Measurements from ENCODE around the gene TPPP2.
"Not testable (repeated sequence)": the region's sequence is repeated elsewhere in the genome, so short reads cannot be mapped to it uniquely, and the experiment has no call there.

Gene TPPP2

DNA sequence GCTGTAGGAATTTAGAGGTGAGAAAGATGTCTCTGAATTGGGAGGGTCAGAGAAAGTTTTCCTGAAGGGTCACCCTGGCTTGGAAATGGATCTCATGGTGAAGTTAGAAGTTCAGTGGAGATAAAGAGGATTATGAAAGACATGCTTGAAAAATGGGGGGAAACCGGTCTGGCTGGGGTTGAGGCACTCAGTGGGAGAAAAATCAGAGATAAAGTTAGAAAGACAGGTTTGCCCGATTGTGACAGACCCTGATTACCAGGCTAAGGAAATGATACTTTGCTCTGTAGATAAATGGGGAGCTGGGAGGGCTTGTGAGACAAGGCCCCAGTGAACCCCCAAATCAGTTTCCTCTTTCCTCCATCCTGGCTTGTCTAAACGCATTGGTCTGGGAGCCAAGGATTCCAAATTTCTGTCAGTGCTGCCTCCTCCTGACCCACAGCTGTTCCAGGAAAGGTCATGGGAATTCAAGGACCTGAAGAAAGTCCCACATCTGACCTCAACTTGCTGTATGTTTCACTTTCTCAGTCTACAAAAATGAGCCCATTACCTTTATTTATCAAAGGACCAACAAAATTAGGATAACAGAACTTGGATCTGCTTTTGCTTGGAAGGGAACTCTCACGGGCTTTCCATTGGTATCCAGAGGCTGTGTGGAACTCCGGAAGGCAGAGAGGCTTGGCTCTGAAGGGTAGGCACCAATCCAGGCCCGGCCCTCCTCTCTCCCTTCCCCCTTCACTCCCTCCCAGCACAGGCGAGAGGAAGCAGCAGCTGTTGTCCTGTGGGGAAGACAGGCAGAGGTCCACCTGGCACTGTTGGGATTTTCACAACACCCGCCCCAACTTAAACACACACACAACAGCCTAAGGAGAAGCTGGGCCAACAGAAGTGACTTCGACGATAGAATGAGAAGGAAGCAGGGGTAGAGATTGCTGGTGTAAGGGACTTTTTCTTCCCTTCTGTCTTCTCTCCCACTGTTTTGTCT lies 8.7 kb downstream of the TPPP2 start:
- no CpG with 5 or more reads among the region's 10 CpGs for WGBS (ENCODE audit: extremely low coverage, insufficient coverage, insufficient read length)
- no peak overlapping the region for H2BK5ac ChIP-seq (ENCODE audit: low read depth, low read length, poor library complexity)
- no peak overlapping the region for H3K23ac ChIP-seq (ENCODE audit: low read length)
- H3K9me3 ChIP-seq (ENCODE audit: insufficient read depth, low read depth, low read length) = no peaks in the 10 kb centered on the region
- no peak overlapping the region for H3K14ac ChIP-seq (ENCODE audit: low read length)
- no peak overlapping the region for H2AFZ ChIP-seq (ENCODE audit: insufficient read depth, low read length, poor library complexity)
- H3K79me2 ChIP-seq (ENCODE audit: control insufficient read depth, insufficient read depth, low read length, poor library complexity) = no peaks in the 10 kb centered on the region
- H3K27me3 ChIP-seq (ENCODE audit: insufficient read depth, low read length) = no peaks in the 10 kb centered on the region
- H3K4me2 ChIP-seq (ENCODE audit: low read length) = no peak overlapping the region
- no peak overlapping the region for H4K91ac ChIP-seq (ENCODE audit: low read depth, low read length)
- H3K4me3 ChIP-seq (ENCODE audit: low read depth, low read length) = no peak overlapping the region
- DNase-seq = peak; percentile 34 to 77
- H2BK120ac ChIP-seq (ENCODE audit: insufficient read depth, low read length, poor library complexity) = no peak overlapping the region
- H3K36me3 ChIP-seq (ENCODE audit: control insufficient read depth in 1 of 2, insufficient read depth in 2 of 2, low read length in 2 of 2) = no peaks in the 10 kb centered on the region
- H3K18ac ChIP-seq (ENCODE audit: low read length) = no peak overlapping the region
- peaks cover 13 to 16% of the 10 kb centered on the region in 2 experiments for H3K4me1 ChIP-seq (ENCODE audit: control insufficient read depth in 1 of 2, insufficient read depth in 2 of 2, low read length in 2 of 2)
- H3K9ac ChIP-seq (ENCODE audit: low read length) = no peak overlapping the region
- H2AK5ac ChIP-seq (ENCODE audit: low read length) = no peak overlapping the region
- no peak overlapping the region for H3K27ac ChIP-seq (ENCODE audit: low read depth, low read length)
- no peak overlapping the region for H3K4ac ChIP-seq (ENCODE audit: low read depth, low read length)
- H4K12ac ChIP-seq (ENCODE audit: low read depth, low read length) = no peak overlapping the region
- H2BK12ac ChIP-seq (ENCODE audit: low read length) = no peak overlapping the region
- peaks cover 4% of the 10 kb centered on the region for H3K79me1 ChIP-seq (ENCODE audit: low read length)
- H4K8ac ChIP-seq (ENCODE audit: low read depth, low read length) = peak overlapping the region; percentile 7

DNA sequence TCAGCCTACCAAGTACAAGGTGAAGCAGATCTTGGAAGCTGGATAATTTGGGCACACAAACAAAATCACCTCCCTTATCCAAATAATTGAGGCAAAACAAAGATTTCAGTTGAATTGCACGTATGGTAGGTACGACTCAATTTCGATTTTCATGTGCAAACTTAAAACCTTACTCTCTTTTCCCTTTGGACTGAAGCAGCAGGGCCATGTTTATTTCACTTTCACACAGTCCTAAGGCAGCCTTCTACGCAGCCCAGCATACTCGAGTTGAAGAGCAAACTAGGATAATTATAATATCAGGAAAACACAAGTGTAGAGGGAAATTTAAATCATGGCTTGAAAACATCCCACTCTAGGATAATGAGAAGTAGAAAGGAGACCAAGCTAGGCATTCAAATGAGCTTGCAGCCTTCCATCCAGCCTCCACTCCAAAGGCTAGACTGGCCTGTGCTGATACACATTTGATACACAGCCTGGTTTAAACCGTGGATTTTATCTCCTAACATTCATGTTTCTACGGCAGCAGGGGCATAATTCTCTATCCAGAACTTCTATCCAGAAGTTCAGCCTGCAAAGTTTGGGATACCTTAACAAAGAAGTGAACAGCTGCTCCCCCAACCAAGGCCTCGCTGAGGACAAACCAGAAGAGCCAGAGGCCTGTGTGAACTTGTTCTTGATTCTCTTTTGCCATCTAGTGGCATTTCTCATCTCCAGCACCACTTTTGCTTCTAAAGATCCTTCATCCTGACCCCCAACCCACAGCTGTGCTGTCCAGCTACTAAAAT lies 9.8 kb downstream of the TPPP2 start:
- Histone ChIP-seq H3K18ac (ENCODE audit: low read length) (no peak overlapping the region), H3K4me3 (ENCODE audit: low read depth, low read length) (no peak overlapping the region), H2AFZ (ENCODE audit: insufficient read depth, low read length, poor library complexity) (no peak overlapping the region), H3K23ac (ENCODE audit: low read length) (no peak overlapping the region), H3K4me1 (ENCODE audit: control insufficient read depth in 1 of 2, insufficient read depth in 2 of 2, low read length in 2 of 2) (peaks cover 18 to 25% of the 10 kb centered on the region in 2 experiments), H3K14ac (ENCODE audit: low read length) (no peak overlapping the region), H3K9me3 (ENCODE audit: insufficient read depth, low read depth, low read length) (no peaks in the 10 kb centered on the region), H2AK5ac (ENCODE audit: low read length) (no peak overlapping the region), H2BK120ac (ENCODE audit: insufficient read depth, low read length, poor library complexity) (no peak overlapping the region), H3K27me3 (ENCODE audit: insufficient read depth, low read length) (no peaks in the 10 kb centered on the region), H4K8ac (ENCODE audit: low read depth, low read length) (no peak overlapping the region), H3K36me3 (ENCODE audit: control insufficient read depth in 1 of 2, insufficient read depth in 2 of 2, low read length in 2 of 2) (no peaks in the 10 kb centered on the region), H3K27ac (ENCODE audit: low read depth, low read length) (no peak overlapping the region), H4K12ac (ENCODE audit: low read depth, low read length) (no peak overlapping the region), H3K79me2 (ENCODE audit: control insufficient read depth, insufficient read depth, low read length, poor library complexity) (no peaks in the 10 kb centered on the region), H4K91ac (ENCODE audit: low read depth, low read length) (no peak overlapping the region), H3K9ac (ENCODE audit: low read length) (no peak overlapping the region), H2BK5ac (ENCODE audit: low read depth, low read length, poor library complexity) (no peak overlapping the region), H3K4ac (ENCODE audit: low read depth, low read length) (no peak overlapping the region), H3K4me2 (ENCODE audit: low read length) (no peak overlapping the region), H3K79me1 (ENCODE audit: low read length) (peaks cover 4% of the 10 kb centered on the region), H2BK12ac (ENCODE audit: low read length) (no peak overlapping the region)
- no CpG with 5 or more reads among the region's 8 CpGs for WGBS (ENCODE audit: extremely low coverage, insufficient coverage, insufficient read length)
- DNase-seq = peak; percentile 7 to 59

DNA sequence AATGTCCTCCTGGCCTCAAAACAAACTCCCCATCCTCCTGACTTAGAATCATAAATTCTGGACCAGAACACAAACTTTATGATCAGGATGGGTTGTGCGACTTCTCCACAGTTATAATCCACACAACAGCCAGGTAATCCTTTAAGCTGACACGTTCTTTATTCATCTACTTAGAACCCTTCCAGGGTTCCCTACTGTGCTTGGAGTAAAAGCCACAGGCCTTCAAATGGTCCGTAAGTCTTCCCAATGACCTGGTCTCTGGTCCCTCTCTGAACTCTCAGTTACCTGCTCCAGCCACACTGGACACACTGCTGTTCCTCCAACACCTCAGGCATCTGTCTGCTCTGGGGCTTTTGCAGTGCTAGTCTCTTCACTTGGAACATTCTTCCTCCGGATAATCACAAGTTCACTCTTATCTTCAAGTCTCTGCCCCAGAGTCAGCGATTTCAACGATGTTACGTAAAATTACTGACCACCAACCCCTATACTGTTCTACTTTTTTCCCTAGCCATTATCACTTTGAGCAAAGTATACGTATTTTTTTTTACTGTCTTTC lies 10.4 kb downstream of the TPPP2 start:
- Histone ChIP-seq H3K79me1 (ENCODE audit: low read length) (peaks cover 4% of the 10 kb centered on the region), H2AFZ (ENCODE audit: insufficient read depth, low read length, poor library complexity) (no peak overlapping the region), H3K27me3 (ENCODE audit: insufficient read depth, low read length) (no peaks in the 10 kb centered on the region), H3K9ac (ENCODE audit: low read length) (no peak overlapping the region), H4K91ac (ENCODE audit: low read depth, low read length) (no peak overlapping the region), H3K23ac (ENCODE audit: low read length) (no peak overlapping the region), H3K18ac (ENCODE audit: low read length) (no peak overlapping the region), H3K9me3 (ENCODE audit: insufficient read depth, low read depth, low read length) (no peaks in the 10 kb centered on the region), H3K27ac (ENCODE audit: low read depth, low read length) (no peak overlapping the region), H3K14ac (ENCODE audit: low read length) (no peak overlapping the region), H3K79me2 (ENCODE audit: control insufficient read depth, insufficient read depth, low read length, poor library complexity) (no peaks in the 10 kb centered on the region), H2BK12ac (ENCODE audit: low read length) (no peak overlapping the region), H2BK120ac (ENCODE audit: insufficient read depth, low read length, poor library complexity) (no peak overlapping the region), H4K12ac (ENCODE audit: low read depth, low read length) (no peak overlapping the region), H2BK5ac (ENCODE audit: low read depth, low read length, poor library complexity) (no peak overlapping the region), H3K36me3 (ENCODE audit: control insufficient read depth in 1 of 2, insufficient read depth in 2 of 2, low read length in 2 of 2) (no peaks in the 10 kb centered on the region), H3K4me1 (ENCODE audit: control insufficient read depth in 1 of 2, insufficient read depth in 2 of 2, low read length in 2 of 2) (peaks cover 18 to 26% of the 10 kb centered on the region in 2 experiments), H2AK5ac (ENCODE audit: low read length) (no peak overlapping the region), H3K4me3 (ENCODE audit: low read depth, low read length) (no peak overlapping the region), H3K4me2 (ENCODE audit: low read length) (no peak overlapping the region), H3K4ac (ENCODE audit: low read depth, low read length) (no peak overlapping the region), H4K8ac (ENCODE audit: low read depth, low read length) (no peak overlapping the region)
- no CpG with 5 or more reads among the region's 8 CpGs for WGBS (ENCODE audit: extremely low coverage, insufficient coverage, insufficient read length)
- DNase-seq = peak; percentile 78 to 90

DNA sequence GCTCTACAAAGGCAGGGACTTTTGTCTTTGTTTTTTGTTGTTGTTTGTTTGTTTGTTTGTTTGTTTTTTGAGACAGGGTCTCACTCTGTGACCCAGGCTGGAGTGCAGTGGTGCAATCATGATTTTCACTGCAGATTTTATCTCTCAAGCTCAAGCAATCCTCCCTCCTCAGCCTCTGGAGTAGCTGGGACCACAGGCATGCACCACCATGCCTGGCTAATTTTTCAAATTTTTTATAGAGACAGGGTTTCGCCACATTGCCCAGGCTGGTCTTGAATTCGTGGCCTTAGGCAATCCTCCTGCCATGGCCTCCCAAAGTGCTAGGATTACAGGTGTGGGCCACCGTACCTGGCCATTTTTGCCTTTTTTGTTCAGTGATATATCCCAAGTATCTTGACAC lies 10.9 kb downstream of the TPPP2 start:
- H3K4me2 ChIP-seq (ENCODE audit: low read length); H3K27me3 ChIP-seq (ENCODE audit: insufficient read depth, low read length); H4K8ac ChIP-seq (ENCODE audit: low read depth, low read length); H2BK12ac ChIP-seq (ENCODE audit: low read length); H3K14ac ChIP-seq (ENCODE audit: low read length); H3K18ac ChIP-seq (ENCODE audit: low read length); H4K91ac ChIP-seq (ENCODE audit: low read depth, low read length); H3K4me3 ChIP-seq (ENCODE audit: low read depth, low read length); H3K23ac ChIP-seq (ENCODE audit: low read length); H3K27ac ChIP-seq (ENCODE audit: low read depth, low read length); H3K36me3 ChIP-seq (ENCODE audit: control insufficient read depth in 1 of 2, insufficient read depth in 2 of 2, low read length in 2 of 2); H3K9ac ChIP-seq (ENCODE audit: low read length); H2AK5ac ChIP-seq (ENCODE audit: low read length); H2AFZ ChIP-seq (ENCODE audit: insufficient read depth, low read length, poor library complexity); H4K12ac ChIP-seq (ENCODE audit: low read depth, low read length); H3K9me3 ChIP-seq (ENCODE audit: insufficient read depth, low read depth, low read length); H3K4ac ChIP-seq (ENCODE audit: low read depth, low read length); H3K79me1 ChIP-seq (ENCODE audit: low read length); H2BK5ac ChIP-seq (ENCODE audit: low read depth, low read length, poor library complexity); H2BK120ac ChIP-seq (ENCODE audit: insufficient read depth, low read length, poor library complexity); H3K79me2 ChIP-seq (ENCODE audit: control insufficient read depth, insufficient read depth, low read length, poor library complexity): not testable (repeated sequence)
- DNase-seq = peak; percentile 84 to 95
- H3K4me1 ChIP-seq (ENCODE audit: control insufficient read depth in 1 of 2, insufficient read depth in 2 of 2, low read length in 2 of 2) = peaks cover 18 to 26% of the 10 kb centered on the region in 2 experiments
- no CpG with 5 or more reads among the region's 3 CpGs for WGBS (ENCODE audit: extremely low coverage, insufficient coverage, insufficient read length)

Data from trophoblast cell (in vitro differentiated cells and primary cell).